B cell (primary cell): ENCODE measurements around the gene RPL10A.

Experiments used
- CTCF ChIP-seq: fragments of 200-600 bp; IDR thresholded peaks from one replicate; pipeline ENCODE4 v1.8.0; 2022; ENCODE audit warnings: antibody characterized with exemption, mild to moderate bottlenecking
- EZH2 ChIP-seq: IDR thresholded peaks from 2 replicates; pipeline ENCODE4 v1.6.1; 2012; ENCODE audit warnings: borderline replicate concordance, low read depth, mild to moderate bottlenecking, moderate library complexity, low read length; ENCODE audit not compliant: insufficient read depth, poor library complexity, severe bottlenecking

GRCh38 chr6:35508542-35508941 lies 40.3 kb downstream of the RPL10A start:
- TF ChIP-seq CTCF (no peak), EZH2 (no peak)
